ENCODE data around the gene NUDT16L1. TPM values are rescaled to one million over a fixed set of nuclear protein-coding genes. Genes with fewer than 3 reads are reported as not detected.

Gene NUDT16L1
- total and polyA plus RNA-seq, 2 of the 4 experiments (the other 2 are of a cell fraction), result 22.9 to 44.3 TPM

GRCh38 chr16:4682084-4682591, 11.2 kb upstream of the NUDT16L1 start:
- H3K36me3 ChIP-seq (ENCODE audit: control insufficient read depth, insufficient read depth, low read length), result peaks cover 71% of the 10 kb centered on the region
- 79% methylated on average over 9 of the region's 26 CpGs; no CpG with 5 or more reads in 1 of the 2 experiments for WGBS, 2 experiments (ENCODE audit: extremely low coverage in 2 of 2, insufficient read length in 1 of 2)
- dilution Hi-C loops (cut with HindIII; ENCODE audit: low sequenced_read_pairs, unreplicated experiment), result no loop called here
- H3K27ac ChIP-seq (ENCODE audit: insufficient read depth, low read length), result no peak overlapping the region
- no peak for ATAC-seq (ENCODE audit: low read depth)
- no peak overlapping the region; the same call in 1 of the 2 replicates for H2AK5ac ChIP-seq (ENCODE audit: low read depth, low read length)
- H3K18ac ChIP-seq (ENCODE audit: low read depth, low read length), result no peak overlapping the region
- ChIA-PET POLR2A (ENCODE audit: unreplicated experiment) (no interaction called here), CTCF (interaction anchor here (0.5 to 1.6 kb wide), 3 partner anchors 12 to 54 kb away, joined by 3 to 4 read pairs (median 3); no protein-coding TSS in a partner anchor)
- H4K8ac ChIP-seq (ENCODE audit: low read depth in 2 of 2, low read length in 2 of 2), result no peak overlapping the region
- H4K5ac ChIP-seq (ENCODE audit: low read depth, low read length), result no peak overlapping the region
- in situ Hi-C loops (cut with MboI; ENCODE audit: low sequenced_read_pairs), result no loop called here
- no peaks in the 10 kb centered on the region; the same call in 1 of the 2 replicates for H4K20me1 ChIP-seq (ENCODE audit: insufficient read depth, low read length)
- H2BK15ac ChIP-seq (ENCODE audit: low read depth, low read length), result no peak overlapping the region
- H3K9ac ChIP-seq (ENCODE audit: low read depth, low read length), result no peak overlapping the region
- H2AK9ac ChIP-seq (replicated peaks; ENCODE audit: low read depth, low read length, poor library complexity), result peak overlapping the region; percentile 33
- H2BK20ac ChIP-seq (ENCODE audit: low read depth, low read length), result no peak overlapping the region
- no peak overlapping the region for H4K91ac ChIP-seq (ENCODE audit: insufficient read depth, low read depth, low read length)
- no peak for DNase-seq
- no peak overlapping the region for H2BK120ac ChIP-seq (ENCODE audit: low read depth, low read length)
- no peaks in the 10 kb centered on the region for H3K9me1 ChIP-seq (ENCODE audit: insufficient read depth, low read length)
- H3K9me3 ChIP-seq (ENCODE audit: control insufficient read depth, insufficient read depth, low read length), result no peaks in the 10 kb centered on the region
- no peak overlapping the region for H3K56ac ChIP-seq (ENCODE audit: extremely low read depth, insufficient read depth, low read length)
- H3K79me1 ChIP-seq (ENCODE audit: low read depth in 1 of 2, low read length in 2 of 2), result peaks cover 0 to 19% of the 10 kb centered on the region in 2 experiments; a peak in 1 of 4 replicates
- no peak overlapping the region for H3K4me2 ChIP-seq (ENCODE audit: low read depth, low read length)
- H2BK5ac ChIP-seq (ENCODE audit: low read depth, low read length, poor library complexity, severe bottlenecking), result no peak overlapping the region
- peaks cover 2% of the 10 kb centered on the region; the same call in 1 of the 2 replicates for H3K4me1 ChIP-seq (ENCODE audit: control insufficient read depth, insufficient read depth, low read length)
- H3K14ac ChIP-seq (replicated peaks; ENCODE audit: low read depth, low read length), result no peak overlapping the region
- no peak overlapping the region for H2AFZ ChIP-seq (replicated peaks; ENCODE audit: low read length, poor library complexity)
- H3K23ac ChIP-seq (ENCODE audit: low read depth, low read length), result no peak overlapping the region
- TF ChIP-seq CHD1 (IDR thresholded peaks at IDR 0.05; ENCODE audit: low read depth, low read length) (no peak), RFX5 (IDR thresholded peaks at IDR 0.05; ENCODE audit: low read depth, low read length) (no peak), MAZ (IDR thresholded peaks at IDR 0.05; ENCODE audit: borderline replicate concordance, low read depth, low read length) (no peak), RAD21 (IDR thresholded peaks at IDR 0.05; ENCODE audit: low read length) (no peak), USF2 (IDR thresholded peaks at IDR 0.05; ENCODE audit: low read depth, low read length) (no peak), NFE2L2 (IDR thresholded peaks at IDR 0.05; ENCODE audit: low read depth, low read length) (no peak), CEBPB (IDR thresholded peaks at IDR 0.05; ENCODE audit: low read depth, low read length) (no peak), MAFK (IDR thresholded peaks at IDR 0.05; ENCODE audit: low read depth, low read length) (no peak), POLR2A (IDR thresholded peaks at IDR 0.05; ENCODE audit: low read depth, low read length) (no peak), CTCF (conservative IDR thresholded peaks at IDR 0.05; ENCODE audit: low read depth, low read length) (no peak), RCOR1 (IDR thresholded peaks at IDR 0.05; ENCODE audit: insufficient replicate concordance, low read length) (no peak), BHLHE40 (IDR thresholded peaks at IDR 0.05; ENCODE audit: low read depth, low read length) (no peak), ELK1 (IDR thresholded peaks at IDR 0.05; ENCODE audit: borderline replicate concordance, low read depth, low read length) (no peak)
- no peaks in the 10 kb centered on the region for H3K27me3 ChIP-seq (ENCODE audit: control insufficient read depth, insufficient read depth, low read length)
- no peak overlapping the region for H3K4me3 ChIP-seq (ENCODE audit: insufficient read depth, low read depth, low read length)
- intact Hi-C loops (cut with micrococcal nuclease), result no loop called here
- BruUV-seq (replicated peaks), result no TSS peak
- no peak overlapping the region for H3K4ac ChIP-seq (ENCODE audit: low read depth, low read length)
